Brain microvascular endothelial cell (primary cell): ENCODE data around the gene ADARB2.
"Not testable (repeated sequence)": the region's sequence is repeated elsewhere in the genome, so short reads cannot be mapped to it uniquely, and the experiment has no call there.

Source experiments
- DNase-seq: peaks from one replicate; pipeline ENCODE4 v3.0.0-alpha.2; 2020
- H3K27ac ChIP-seq: fragments of 250-450 bp; sonication (Bioruptor Pico); 2 replicates; pipeline ENCODE4 v1.5.1; 2020; ENCODE audit warnings: mild to moderate bottlenecking, moderate library complexity
- H3K27me3 ChIP-seq: fragments of 250-450 bp; sonication (Bioruptor Pico); replicated peaks from 2 replicates; pipeline ENCODE4 v1.5.1; 2020; ENCODE audit warnings: mild to moderate bottlenecking
- H3K36me3 ChIP-seq: fragments of 250-450 bp; sonication (Bioruptor Pico); replicated peaks from 2 replicates; pipeline ENCODE4 v1.5.1; 2020; ENCODE audit warnings: mild to moderate bottlenecking
- H3K4me3 ChIP-seq: 2 replicates; pipeline ENCODE4 v1.5.1; 2011; ENCODE audit warnings: low read depth, mild to moderate bottlenecking, control low read depth, low read length, moderate library complexity
- CTCF ChIP-seq: IDR thresholded peaks from 2 replicates; pipeline ENCODE4 v1.5.1; 2011; ENCODE audit warnings: low read depth, mild to moderate bottlenecking, moderate library complexity, low read length, control low read depth, inconsistent platforms; ENCODE audit errors: missing control alignments
- in situ Hi-C: cut with HindIII; loops from 2 replicates; pipeline ENCODE4 v1.10.0; 2017; ENCODE audit warnings: low sequenced_read_pairs, low pct_ligation_motif_present

ADARB2 gene

GRCh38 chr10:1230138-1230537 is 507.2 kb downstream of the ADARB2 start:
- in situ Hi-C loops = no loop called here
- no peak for DNase-seq
- Histone ChIP-seq H3K36me3 (no peaks in the 10 kb centered on the region), H3K27ac (no peak overlapping the region), H3K27me3 (no peaks in the 10 kb centered on the region), H3K4me3 (no peak overlapping the region)
- no peak for TF ChIP-seq CTCF

GRCh38 chr10:1229574-1229973 is 507.8 kb downstream of the ADARB2 start:
- H3K27ac ChIP-seq = no peak overlapping the region
- H3K27me3 ChIP-seq = no peaks in the 10 kb centered on the region
- no peak for TF ChIP-seq CTCF
- no peak for DNase-seq
- in situ Hi-C loops = no loop called here
- H3K36me3 ChIP-seq = no peaks in the 10 kb centered on the region
- no peak overlapping the region for H3K4me3 ChIP-seq

- H3K4me3 ChIP-seq = no peak overlapping the region
- no peak overlapping the region for H3K27ac ChIP-seq
- in situ Hi-C loops = no loop called here
- H3K27me3 ChIP-seq = no peaks in the 10 kb centered on the region
- no peak for TF ChIP-seq CTCF
- no peaks in the 10 kb centered on the region for H3K36me3 ChIP-seq
- no peak for DNase-seq
These were observed 508.2 kb downstream of the ADARB2 start for GRCh38 chr10:1229116-1229515.

GRCh38 chr10:1228467-1228975 is 508.8 kb downstream of the ADARB2 start:
- no peaks in the 10 kb centered on the region for H3K27me3 ChIP-seq
- TF ChIP-seq CTCF = no peak
- in situ Hi-C loops = no loop called here
- no peaks in the 10 kb centered on the region for H3K36me3 ChIP-seq
- H3K4me3 ChIP-seq = no peak overlapping the region
- H3K27ac ChIP-seq = no peak overlapping the region
- DNase-seq = no peak

- no peaks in the 10 kb centered on the region for H3K36me3 ChIP-seq
- H3K27ac ChIP-seq = no peak overlapping the region
- in situ Hi-C loops = no loop called here
- no peak for DNase-seq
- H3K27me3 ChIP-seq = no peaks in the 10 kb centered on the region
- no peak overlapping the region for H3K4me3 ChIP-seq
- no peak for TF ChIP-seq CTCF
These were observed 509.6 kb downstream of the ADARB2 start for GRCh38 chr10:1227510-1228402.

- in situ Hi-C loops, H3K4me3 ChIP-seq, DNase-seq, H3K27me3 ChIP-seq, H3K36me3 ChIP-seq, H3K27ac ChIP-seq: not testable (repeated sequence)
These were observed 510.4 kb downstream of the ADARB2 start for GRCh38 chr10:1226907-1227306.

GRCh38 chr10:1219874-1220273 is 517.5 kb downstream of the ADARB2 start:
- DNase-seq, H3K27me3 ChIP-seq, H3K27ac ChIP-seq, H3K4me3 ChIP-seq, H3K36me3 ChIP-seq, in situ Hi-C loops: not testable (repeated sequence)
